Mucosa of descending colon (tissue), 3 donors: Measurements from ENCODE around the gene LAMC2. TPM values are rescaled to one million over a fixed set of nuclear protein-coding genes. Genes with fewer than 3 reads are reported as not detected.

Experiments used
- ATAC-seq: fragments of 200-7000 bp; cut with Tn5 transposase; one replicate; pipeline ENCODE4 v1.9.1; 2020; ENCODE audit warnings: mild to moderate bottlenecking, moderate library complexity
- DNase-seq, 3 donors: peaks; one replicate each; pipeline ENCODE4 v3.0.0-alpha.2; 2020
- H3K36me3 ChIP-seq: fragments of 200-600 bp; one replicate; pipeline ENCODE4 v1.8.0; 2021; ENCODE audit warnings: low read depth, mild to moderate bottlenecking
- H3K4me1 ChIP-seq: fragments of 200-600 bp; one replicate; pipeline ENCODE4 v1.8.0; 2021; ENCODE audit warnings: low read depth, mild to moderate bottlenecking
- H3K4me3 ChIP-seq: fragments of 200-600 bp; one replicate; pipeline ENCODE4 v1.8.0; 2021; ENCODE audit warnings: mild to moderate bottlenecking
- H3K9me3 ChIP-seq: fragments of 200-600 bp; one replicate; pipeline ENCODE4 v1.8.0; 2021; ENCODE audit warnings: mild to moderate bottlenecking
- intact Hi-C, 2 donors: fragments of 100-400 bp; cut with DNase I in 1 of 2; cut with micrococcal nuclease in 1 of 2; formaldehyde crosslinking; loops; one replicate each; pipeline versions ENCODE4 v1.11.0 to v1.11.1; 2022; cut with DNase I, micrococcal nuclease
- long read RNA-seq, 2 donors: library from polyadenylated mRNA; unstranded; transcript quantifications; one replicate each; pipeline ENCODE4 v2.0.0, GENCODE V29; 2019 to 2021
- total RNA-seq, 3 donors: library from RNA; stranded (reverse); fragmentation: NEBNext Ultra II Directional in 2 of 3; extraction: Animal tissue kit (Norgen Biotek cat#: 25700) in 2 of 3; gene quantifications; one replicate each; pipeline versions ENCODE4 v1.2.1 to v1.2.4, GENCODE V29; 2021 to 2023
- TF ChIP-seq, protein P1 (sequence below): fragments of 200-600 bp; IDR thresholded peaks from one replicate; pipeline ENCODE4 v1.8.0; 2022; ENCODE audit warnings: antibody characterized with exemption, mild to moderate bottlenecking
- donor health status: DM: no; HTN: no; CAD: no; lungs with moderate emphysema.
- donor health status: DM: no; HTN: no; CAD: no.
- donor health status: DM: no; HTN: yes; CAD: no.

The LAMC2 gene
- total RNA-seq, result 10 to 100 TPM; 16.3 to 36.9 (median 31.0) TPM
- long read RNA-seq, donor 1, full-length matches to known transcripts, result 8 of 26 reads
- long read RNA-seq, donor 1, partial matches to known transcripts, result 14 of 26 reads
- long read RNA-seq, donor 1, other reads (novel, unspliced or antisense), result 4 of 26 reads
- long read RNA-seq, donor 2, full-length matches to known transcripts, result 1 of 8 reads
- long read RNA-seq, donor 2, partial matches to known transcripts, result 4 of 8 reads
- long read RNA-seq, donor 2, other reads (novel, unspliced or antisense), result 3 of 8 reads

DNA sequence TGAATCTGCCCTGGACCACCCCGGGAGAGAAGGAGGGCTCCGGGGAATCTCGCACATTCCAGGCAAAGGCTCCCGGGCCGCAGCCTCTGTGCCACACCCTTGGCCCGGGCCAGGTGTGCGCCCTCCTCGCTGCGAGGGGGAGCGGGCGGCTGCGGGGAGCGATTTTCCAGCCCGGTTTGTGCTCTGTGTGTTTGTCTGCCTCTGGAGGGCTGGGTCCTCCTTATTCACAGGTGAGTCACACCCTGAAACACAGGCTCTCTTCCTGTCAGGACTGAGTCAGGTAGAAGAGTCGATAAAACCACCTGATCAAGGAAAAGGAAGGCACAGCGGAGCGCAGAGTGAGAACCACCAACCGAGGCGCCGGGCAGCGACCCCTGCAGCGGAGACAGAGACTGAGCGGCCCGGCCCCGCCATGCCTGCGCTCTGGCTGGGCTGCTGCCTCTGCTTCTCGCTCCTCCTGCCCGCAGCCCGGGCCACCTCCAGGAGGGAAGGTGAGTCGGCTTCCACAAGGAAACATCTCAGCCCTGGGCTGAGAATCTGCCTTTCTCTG is at the start of gene LAMC2:
LAMC2 (plus strand) TSS at position 324 of the 550 bp plus-strand sequence; CDS start at position 413, 89 bp downstream.
- intact Hi-C loops, result no loop called here
- Histone ChIP-seq H3K4me3 (peak within 1 kb of the TSS; percentile 23), H3K36me3 (no peaks in the 10 kb centered on the region), H3K4me1 (peaks cover 4% of the 10 kb centered on the region), H3K9me3 (no peaks in the 10 kb centered on the region)
- ATAC-seq (peak; percentile 95), DNase-seq (peak; percentile 78 to 83 (median 80))
- TF ChIP-seq, protein P1, sequence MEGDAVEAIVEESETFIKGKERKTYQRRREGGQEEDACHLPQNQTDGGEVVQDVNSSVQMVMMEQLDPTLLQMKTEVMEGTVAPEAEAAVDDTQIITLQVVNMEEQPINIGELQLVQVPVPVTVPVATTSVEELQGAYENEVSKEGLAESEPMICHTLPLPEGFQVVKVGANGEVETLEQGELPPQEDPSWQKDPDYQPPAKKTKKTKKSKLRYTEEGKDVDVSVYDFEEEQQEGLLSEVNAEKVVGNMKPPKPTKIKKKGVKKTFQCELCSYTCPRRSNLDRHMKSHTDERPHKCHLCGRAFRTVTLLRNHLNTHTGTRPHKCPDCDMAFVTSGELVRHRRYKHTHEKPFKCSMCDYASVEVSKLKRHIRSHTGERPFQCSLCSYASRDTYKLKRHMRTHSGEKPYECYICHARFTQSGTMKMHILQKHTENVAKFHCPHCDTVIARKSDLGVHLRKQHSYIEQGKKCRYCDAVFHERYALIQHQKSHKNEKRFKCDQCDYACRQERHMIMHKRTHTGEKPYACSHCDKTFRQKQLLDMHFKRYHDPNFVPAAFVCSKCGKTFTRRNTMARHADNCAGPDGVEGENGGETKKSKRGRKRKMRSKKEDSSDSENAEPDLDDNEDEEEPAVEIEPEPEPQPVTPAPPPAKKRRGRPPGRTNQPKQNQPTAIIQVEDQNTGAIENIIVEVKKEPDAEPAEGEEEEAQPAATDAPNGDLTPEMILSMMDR, result peak; percentile 31

DNA sequence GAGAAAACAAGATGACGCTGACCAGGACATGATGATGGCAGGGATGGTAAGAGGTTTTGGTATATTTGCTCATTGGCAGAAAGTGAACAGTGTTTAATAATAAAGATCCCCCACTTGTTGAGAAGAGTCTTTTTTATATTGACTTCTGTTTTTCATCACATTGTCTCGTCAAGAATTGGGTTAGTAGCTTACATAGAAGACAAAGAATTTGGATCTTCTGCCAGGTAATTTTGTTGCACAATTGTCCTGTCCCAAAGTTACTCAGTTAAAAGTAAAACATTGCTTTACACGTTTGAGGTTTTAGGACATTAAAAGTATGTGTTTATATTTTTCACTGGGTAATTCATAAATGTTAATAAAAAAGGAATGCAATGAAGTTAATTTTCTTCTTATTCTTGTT is 48.3 kb upstream of the LAMC2 start:
- Histone ChIP-seq H3K36me3 (no peaks in the 10 kb centered on the region), H3K4me1 (peaks cover 12% of the 10 kb centered on the region), H3K9me3 (no peaks in the 10 kb centered on the region), H3K4me3 (no peak overlapping the region)
- ATAC-seq, result no peak
- DNase-seq, result no peak
- TF ChIP-seq, protein P1, result no peak
- intact Hi-C loops, result no loop called here

DNA sequence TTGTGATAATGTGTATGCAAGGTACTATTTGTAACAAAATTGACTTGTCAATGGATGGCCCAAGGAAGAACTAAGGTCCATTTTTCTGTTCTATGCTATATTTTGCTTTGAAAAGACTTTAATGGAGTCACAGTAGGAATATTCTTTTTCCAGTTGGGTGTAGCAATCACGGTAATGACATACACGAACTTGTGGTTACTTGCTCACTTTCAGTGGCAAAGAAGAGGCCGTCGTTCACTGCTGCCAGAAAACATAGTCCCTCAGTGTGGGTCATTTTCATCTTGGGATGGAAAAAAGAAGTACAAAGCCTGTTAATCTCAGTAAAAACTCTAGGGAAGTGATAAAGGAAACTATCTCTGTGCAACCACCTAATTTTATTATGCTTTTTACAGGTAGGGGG is 47.8 kb upstream of the LAMC2 start:
- DNase-seq (no peak), ATAC-seq (no peak)
- intact Hi-C loops, result no loop called here
- no peaks in the 10 kb centered on the region for H3K9me3 ChIP-seq
- TF ChIP-seq, protein P1, result no peak
- peaks cover 12% of the 10 kb centered on the region for H3K4me1 ChIP-seq
- no peak overlapping the region for H3K4me3 ChIP-seq
- no peaks in the 10 kb centered on the region for H3K36me3 ChIP-seq

DNA sequence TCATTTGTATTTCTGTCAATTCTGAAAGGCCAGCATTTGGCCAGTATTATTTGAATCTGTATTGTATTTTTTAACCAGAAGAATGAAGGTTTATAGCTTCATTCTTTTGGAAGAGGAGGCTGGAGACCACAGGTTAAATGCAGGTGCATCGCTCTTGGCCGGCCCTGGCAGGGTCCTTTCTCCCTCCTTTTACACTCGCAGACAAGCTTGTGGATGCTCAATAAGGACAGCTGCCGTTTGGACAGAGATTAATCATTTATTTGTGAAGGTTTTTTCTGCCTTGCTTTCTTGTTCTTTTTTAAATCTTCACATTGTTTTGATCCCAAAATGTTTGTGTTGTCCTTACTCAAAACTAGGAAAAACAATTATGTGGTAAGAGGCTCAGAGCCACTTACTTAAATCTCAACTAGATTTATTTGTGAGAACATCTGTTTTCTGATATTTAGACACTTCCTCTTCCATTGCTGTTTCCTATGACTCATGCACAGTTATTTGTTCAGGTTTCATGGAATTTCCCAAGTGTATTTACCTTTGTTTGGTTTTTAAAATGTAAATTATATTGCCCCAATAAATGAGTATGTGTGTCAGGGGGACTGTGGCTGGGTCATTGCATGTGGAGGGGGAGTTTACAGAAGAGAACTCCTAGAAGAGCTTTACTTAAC is 46.7 kb upstream of the LAMC2 start:
- Histone ChIP-seq H3K4me3 (no peak overlapping the region), H3K9me3 (no peaks in the 10 kb centered on the region), H3K36me3 (no peaks in the 10 kb centered on the region), H3K4me1 (peaks cover 12% of the 10 kb centered on the region)
- TF ChIP-seq, protein P1, result no peak
- peak; percentile 92 for ATAC-seq
- no peak for DNase-seq
- intact Hi-C loops, result no loop called here

DNA sequence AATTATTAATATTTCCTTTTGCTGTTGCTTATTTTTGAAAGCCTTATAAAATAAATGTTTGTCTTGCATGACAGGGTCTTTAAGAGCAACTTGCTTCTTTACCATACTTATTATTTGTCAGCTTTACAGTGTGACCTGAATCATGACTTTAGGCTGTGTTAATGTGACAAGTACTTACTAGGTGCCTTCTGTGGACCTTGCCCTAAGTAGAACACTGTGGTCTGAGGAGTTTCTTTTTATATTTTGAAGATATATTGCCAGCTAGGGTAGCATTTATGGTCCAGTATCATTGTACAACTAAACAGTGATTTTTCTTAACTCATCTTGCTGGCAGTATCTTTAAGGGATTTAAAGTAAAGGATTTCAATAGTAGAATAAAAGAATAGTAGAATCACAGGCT is 45.4 kb upstream of the LAMC2 start:
- no peaks in the 10 kb centered on the region for H3K9me3 ChIP-seq
- TF ChIP-seq, protein P1, result no peak
- no peak overlapping the region for H3K4me3 ChIP-seq
- intact Hi-C loops, result no loop called here
- peak; percentile 48 for ATAC-seq
- H3K36me3 ChIP-seq, result no peaks in the 10 kb centered on the region
- DNase-seq, result no peak
- peaks cover 12% of the 10 kb centered on the region for H3K4me1 ChIP-seq
